Adrenal gland (tissue), 5 donors: Measurements from ENCODE around the gene PLXDC2.

ENCODE experiments used
- POLR2A ChIP-seq, 2 donors: fragments of 450-650 bp; IDR thresholded peaks; one replicate each; pipeline ENCODE4 v1.6.1; 2017; ENCODE audit warnings: antibody characterized with exemption in 2 of 2, mild to moderate bottlenecking in 2 of 2, moderate library complexity in 1 of 2
- TF ChIP-seq, protein P1 (sequence below), 6 experiments: fragments of 450-650 bp in 4 of 6; fragments of 200-600 bp in 2 of 6; sonication (generic) in 1 of 6; IDR thresholded peaks; 1 replicate in 5 of 6; 2 replicates in 1 of 6; pipeline versions ENCODE4 v1.5.1 to v1.8.0; 2016 to 2021; ENCODE audit warnings: antibody characterized with exemption in 6 of 6, mild to moderate bottlenecking in 2 of 6, moderate library complexity in 1 of 6
- donor health status: DM: no; HTN: no; CAD: no.

GRCh38 chr10:19817231-19817933 is 1.1 kb downstream of the PLXDC2 start:
- TF ChIP-seq, protein P1, sequence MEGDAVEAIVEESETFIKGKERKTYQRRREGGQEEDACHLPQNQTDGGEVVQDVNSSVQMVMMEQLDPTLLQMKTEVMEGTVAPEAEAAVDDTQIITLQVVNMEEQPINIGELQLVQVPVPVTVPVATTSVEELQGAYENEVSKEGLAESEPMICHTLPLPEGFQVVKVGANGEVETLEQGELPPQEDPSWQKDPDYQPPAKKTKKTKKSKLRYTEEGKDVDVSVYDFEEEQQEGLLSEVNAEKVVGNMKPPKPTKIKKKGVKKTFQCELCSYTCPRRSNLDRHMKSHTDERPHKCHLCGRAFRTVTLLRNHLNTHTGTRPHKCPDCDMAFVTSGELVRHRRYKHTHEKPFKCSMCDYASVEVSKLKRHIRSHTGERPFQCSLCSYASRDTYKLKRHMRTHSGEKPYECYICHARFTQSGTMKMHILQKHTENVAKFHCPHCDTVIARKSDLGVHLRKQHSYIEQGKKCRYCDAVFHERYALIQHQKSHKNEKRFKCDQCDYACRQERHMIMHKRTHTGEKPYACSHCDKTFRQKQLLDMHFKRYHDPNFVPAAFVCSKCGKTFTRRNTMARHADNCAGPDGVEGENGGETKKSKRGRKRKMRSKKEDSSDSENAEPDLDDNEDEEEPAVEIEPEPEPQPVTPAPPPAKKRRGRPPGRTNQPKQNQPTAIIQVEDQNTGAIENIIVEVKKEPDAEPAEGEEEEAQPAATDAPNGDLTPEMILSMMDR (IDR thresholded peaks at IDR 0.05), result no peak
- no peak for TF ChIP-seq POLR2A (IDR thresholded peaks at IDR 0.05)
